ENCODE measurements around the gene CACNA2D3.

CACNA2D3 gene

DNA sequence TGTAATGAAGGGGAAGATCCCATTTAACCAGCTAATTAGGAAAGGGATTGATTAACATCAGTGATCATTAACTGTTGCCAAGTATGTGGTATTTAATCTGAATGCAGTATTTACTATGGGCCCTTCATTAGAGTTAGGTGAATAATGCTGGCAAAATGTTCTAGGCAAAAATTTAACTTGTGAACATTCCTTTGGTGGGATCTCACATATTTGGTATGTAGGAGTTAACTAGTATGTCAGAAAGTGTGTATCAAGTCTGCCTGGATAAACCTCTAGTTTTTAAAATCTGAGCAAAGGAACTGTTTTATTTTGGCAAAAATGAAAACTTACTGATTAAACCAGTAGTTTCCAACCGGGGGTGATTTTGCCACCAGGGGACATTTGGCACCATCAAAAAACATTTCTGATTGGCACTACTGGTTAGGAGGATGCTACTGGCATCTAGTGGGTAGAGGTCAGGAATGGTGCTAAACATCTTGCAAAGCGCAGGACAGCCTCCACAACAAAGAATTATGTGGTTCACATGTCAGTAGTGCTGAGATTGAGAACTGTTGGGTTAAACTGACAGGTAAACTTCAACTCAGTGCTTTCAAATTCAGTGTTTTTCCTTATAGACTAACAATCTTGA, 783.0 kb downstream of the CACNA2D3 start:
- DNase-seq, result no peak

GRCh38 chr3:54905920-54906319, 783.6 kb downstream of the CACNA2D3 start:
- DNase-seq, result no peak

DNA sequence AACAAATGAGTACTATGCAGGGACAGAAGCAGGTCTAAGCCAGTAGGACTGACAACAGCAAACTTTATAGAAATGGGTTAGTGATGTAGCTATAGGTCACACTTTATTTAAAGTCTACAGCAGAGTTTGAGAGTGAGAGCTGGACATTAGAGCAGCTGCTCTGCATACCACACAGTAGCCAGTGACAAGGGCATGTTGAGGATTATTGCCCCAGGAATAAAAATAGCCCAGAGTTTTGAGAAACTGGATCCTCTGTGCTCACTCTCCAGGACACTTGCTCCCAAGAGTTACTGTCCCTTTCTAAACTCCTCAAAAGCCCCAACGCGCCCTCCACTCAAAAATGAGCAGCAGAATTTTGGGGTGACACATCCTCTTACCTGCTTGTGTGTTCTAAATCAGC, 784.4 kb downstream of the CACNA2D3 start:
- no peak for DNase-seq

- no peak for DNase-seq
Observed at GRCh38 chr3:54909191-54909590, 786.8 kb downstream of the CACNA2D3 start.

DNA sequence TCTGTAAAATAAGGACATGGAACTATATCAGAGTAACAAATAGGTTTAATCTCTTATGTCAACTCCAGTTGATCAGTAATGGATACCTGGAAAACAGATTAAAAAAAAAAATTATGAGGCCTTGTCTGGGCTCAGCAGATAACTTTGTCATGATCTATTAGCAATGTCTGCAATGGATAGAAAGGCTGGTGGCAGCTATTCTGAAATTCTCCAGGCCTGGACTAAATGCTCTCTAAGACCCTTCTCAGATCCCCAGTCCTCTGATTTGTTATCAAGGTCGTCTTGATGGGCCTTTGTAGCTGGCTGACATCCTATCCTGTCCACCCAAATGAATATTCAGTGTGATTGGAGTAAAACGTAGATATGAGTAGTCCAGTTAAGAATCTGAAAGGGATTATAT, 791.8 kb downstream of the CACNA2D3 start:
- no peak for DNase-seq

GRCh38 chr3:54915181-54915580, 792.8 kb downstream of the CACNA2D3 start:
- no peak for DNase-seq

- no peak for DNase-seq
Observed at GRCh38 chr3:54915976-54916375, 793.6 kb downstream of the CACNA2D3 start.

DNA sequence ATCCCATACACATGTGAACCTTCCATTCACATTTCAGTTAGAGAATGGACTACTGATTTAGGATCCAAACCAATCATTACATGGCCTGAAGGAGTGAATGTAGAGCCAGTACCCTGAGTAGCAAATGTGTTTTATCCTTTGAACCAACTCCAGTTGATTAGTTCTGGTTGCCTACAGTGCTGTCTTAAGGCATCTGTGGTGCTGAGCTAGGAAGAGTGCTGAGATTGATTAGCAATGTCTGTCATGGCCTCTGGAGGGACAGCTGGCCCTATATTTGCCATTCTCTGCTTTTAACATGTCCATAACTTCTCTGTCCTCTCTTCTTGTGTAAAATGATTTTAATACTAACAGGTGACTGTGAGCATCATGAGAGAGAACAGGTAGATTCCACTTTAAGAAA, 794.4 kb downstream of the CACNA2D3 start:
- DNase-seq, result no peak

DNA sequence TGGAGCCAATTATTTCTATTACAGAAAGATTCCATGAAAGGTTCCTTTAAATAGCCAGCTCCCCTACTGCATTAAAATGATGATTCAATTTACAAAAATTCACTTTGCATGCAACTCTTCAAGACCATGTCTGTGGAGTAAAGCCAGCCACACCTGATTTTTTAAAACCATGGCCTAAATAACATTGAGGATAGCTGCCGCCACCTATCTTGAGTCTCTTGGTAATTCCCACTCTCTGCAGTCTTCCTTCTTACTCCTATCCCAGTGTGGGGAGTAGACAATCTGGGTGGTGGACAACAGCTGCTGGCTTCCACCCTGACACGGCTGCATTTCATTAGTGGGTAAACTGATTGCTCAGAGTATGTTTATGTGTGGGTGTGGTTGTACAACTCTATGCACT, 794.8 kb downstream of the CACNA2D3 start:
- no peak for DNase-seq

DNA sequence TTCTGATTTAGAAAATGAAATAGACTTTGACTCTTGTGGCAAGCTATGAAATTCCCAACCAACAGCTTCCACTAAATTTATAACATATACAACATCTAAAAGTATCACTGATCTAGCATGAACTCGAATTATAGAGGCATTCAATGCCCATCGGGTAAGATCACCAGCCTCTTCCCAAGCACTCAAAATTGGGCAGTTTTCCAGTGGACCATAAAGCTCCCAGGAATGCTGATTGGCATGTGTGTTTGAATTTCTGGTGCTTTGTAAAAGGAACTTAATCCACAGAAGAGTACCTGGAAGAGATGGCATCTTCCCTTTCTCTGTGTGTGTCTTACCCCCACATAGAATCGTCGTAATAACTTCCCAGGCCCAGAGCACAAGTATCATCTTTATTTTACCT, 795.5 kb downstream of the CACNA2D3 start:
- DNase-seq, result no peak

DNA sequence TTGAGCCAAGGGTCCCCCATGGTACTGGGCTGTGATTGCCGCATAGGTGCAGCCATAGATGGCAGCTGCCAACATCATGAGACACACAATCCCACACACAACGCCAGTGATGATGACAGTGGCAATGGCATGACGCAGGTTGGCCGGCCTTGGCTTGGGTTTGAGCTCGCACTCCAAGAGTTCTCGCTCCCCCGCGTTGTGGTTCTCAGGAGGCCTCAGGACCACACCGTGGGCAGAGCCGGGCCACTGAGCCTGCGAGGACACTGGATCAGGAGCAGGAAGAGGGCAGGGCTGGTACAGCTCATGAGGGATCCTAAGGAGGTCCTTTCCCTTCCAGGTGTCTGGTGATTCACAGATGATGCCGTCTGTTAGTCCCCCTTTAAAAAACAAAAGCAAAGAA, 796.2 kb downstream of the CACNA2D3 start:
- no peak for DNase-seq

- DNase-seq, result no peak
Observed at GRCh38 chr3:54928046-54928770, 805.9 kb downstream of the CACNA2D3 start, which contains the start of gene LRTM1. TSS of gene LRTM1 (minus strand) at chr3:54928059. CDS start at chr3:54927911, 148 bp downstream.

DNA sequence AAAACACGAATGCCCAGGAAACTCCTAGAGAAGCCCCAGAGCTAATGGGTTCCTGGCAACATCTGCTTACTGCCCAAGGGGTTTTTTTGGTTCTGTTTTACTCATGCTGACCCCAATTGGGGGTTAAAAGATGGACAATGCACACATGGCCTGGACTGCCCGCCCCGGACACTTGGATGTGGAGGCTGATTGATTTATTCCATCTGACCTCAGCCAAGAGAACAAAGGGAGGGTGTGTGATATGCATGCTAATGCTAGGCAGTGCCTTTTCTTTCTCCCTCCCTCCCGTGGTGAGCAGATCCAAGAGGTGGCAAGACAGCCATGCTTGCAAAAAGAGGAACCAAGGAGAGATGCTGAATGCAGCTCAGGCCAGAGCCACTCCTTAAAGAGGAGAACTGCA, 808.8 kb downstream of the CACNA2D3 start:
- DNase-seq, result no peak

GRCh38 chr3:54932606-54933005, 810.3 kb downstream of the CACNA2D3 start:
- DNase-seq, result no peak

DNA sequence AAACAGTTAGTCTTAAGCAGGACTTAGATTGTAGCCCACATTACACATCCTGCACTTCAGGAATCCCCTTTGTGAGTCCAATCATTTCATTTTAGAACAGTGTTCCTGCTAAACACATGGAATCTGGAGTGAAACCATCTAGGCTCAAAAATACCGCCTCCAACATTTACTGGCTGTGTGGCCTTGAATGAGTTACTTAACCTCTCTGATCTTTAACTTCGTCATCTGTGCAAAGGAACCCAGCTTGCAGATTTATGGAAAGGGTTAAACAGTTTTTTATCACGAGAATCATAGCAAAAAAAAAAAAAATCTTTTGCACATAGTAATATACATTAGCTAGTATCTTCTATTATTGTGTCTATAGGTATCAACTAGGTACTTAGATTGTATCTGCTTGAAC, 813.5 kb downstream of the CACNA2D3 start:
- no peak for DNase-seq

GRCh38 chr3:54936561-54936960, 814.2 kb downstream of the CACNA2D3 start:
- DNase-seq, result no peak

DNA sequence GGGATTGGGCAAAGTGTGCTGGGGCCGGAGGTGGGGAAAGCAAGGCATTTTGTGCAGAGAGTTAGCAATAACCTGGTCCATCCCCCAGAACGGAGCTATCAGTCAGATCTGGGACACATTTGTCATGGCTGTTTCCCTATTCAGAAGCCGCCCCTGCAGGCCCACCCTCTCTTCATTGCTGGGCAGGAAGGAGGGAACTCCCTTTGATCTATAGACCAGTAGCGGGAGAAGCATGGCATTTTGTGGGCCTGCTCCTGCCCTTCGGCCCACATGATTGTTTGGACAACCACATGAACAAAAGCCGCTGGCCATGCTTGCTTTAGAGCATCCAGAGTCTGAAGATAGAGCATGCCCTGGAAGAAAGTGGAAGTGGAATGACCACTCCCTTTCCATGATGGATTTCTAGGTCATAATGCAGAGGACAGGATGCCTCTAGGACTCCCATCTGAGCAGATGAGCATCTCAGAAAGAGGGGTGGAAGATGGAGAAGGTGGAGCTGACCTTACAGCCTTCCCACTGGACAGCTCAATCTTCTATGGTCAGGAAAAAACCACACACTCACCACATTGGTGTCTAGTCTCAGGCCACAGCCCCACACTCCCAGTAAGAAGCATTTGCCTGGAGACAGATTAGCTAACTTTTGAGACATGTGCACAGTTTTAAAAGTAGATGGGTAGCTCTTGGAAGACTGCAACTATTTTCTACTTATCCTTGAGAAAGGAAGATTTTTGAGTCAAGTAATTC, 817.4 kb downstream of the CACNA2D3 start:
- no peak for DNase-seq

GRCh38 chr3:54940971-54941370, 818.6 kb downstream of the CACNA2D3 start:
- no peak for DNase-seq

DNA sequence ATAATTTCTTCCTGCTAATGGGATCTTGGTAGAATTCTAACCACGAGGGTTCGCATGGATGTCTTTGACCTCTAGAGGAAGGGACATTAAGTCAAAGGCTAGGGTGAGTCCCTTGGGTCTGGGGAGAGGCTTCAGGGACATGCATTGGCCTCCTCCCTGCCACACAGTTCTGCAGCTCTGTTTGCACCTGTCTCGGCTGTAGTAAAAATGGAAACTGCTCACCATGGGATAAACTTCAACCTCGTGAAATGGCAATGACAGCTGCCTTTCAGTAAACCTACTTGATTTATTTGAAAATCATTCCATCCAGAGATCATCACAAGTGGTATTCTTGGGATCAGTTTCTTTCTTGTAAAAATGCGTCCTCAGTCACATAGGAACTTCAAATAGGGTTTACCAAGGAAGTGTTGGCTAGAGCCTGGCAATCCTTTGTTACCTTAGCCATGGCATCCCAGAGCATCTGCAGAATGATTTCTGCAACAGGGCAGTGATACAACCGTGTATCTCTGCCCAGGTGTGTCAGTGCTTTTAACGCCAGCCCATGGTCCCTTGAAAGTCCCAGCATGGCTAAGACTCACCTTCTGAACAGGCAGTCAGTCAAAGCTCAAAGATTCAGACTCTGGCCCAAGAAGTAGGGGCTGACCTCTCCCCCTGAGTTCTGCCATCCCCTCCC, 819.5 kb downstream of the CACNA2D3 start:
- no peak for DNase-seq

DNA sequence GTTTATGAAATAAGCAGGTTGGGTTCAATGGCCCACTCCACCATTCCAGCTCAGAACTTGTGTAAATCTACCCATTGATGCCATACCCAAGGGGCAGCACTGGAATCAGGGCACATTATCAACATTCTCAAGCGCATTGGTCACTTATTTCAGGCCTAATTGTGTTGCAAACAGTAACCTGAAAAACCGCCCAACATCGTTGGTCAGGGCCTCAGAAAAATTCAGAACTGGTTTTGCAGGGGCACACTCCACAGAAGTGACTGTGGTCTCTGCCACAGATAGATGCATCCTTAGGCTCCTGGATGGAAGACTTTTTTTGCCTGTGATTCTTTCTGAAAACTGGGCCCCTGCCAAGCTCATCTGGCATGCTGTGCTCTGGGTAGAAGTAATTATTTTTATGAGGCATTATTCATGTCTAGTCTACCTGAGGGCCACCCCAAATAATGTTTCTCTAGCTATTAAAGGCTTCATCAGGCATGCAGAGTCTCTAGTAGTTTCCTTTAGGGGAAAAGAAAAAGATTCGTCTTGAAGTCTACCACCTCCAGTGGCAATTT, 827.2 kb downstream of the CACNA2D3 start:
- no peak for DNase-seq

- DNase-seq, result no peak
Observed at GRCh38 chr3:54950391-54951003, 828.1 kb downstream of the CACNA2D3 start.

DNA sequence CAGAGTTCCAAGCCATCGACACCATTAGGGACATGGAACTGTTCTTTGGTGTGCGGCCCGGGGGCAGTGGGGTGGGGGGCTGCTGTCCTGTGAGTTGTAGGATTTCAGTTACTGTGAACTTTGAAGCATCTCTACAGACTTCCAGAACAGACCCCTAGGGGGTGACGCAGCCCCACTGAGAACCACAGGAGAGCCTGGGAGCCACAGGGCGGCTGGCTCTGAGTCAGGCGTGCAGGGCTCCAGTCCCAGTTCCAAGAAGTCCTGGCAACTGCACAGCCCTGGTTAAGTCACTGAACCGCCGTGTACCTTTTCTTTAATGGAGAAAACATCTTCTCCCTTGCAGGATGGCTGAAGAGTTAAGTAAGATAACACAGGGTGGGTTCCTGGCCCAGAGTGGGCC, 829.1 kb downstream of the CACNA2D3 start:
- DNase-seq, result no peak

DNA sequence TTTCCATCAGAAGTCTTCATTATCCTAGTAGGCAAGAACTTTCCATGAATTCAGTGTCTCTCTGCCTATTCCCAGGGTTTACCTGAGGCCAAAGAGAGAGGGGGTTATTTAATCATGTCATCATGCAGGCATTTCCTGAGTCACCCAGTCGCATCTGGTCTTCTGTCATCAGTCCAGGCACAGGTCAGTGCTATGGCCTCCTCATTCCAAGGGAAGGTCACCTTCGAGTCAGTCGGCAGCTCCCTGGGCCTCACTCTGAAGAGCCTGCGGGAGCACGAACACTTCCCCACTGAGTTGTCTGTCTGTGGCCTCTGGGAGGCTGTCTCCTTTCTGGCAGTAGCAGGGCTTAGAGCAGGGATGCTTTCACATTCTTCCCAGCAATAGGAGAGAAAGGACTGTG, 831.7 kb downstream of the CACNA2D3 start:
- no peak for DNase-seq

Measured in activated CD4-positive, CD25-positive, alpha-beta regulatory T cell (primary cell).